Neural progenitor cell (in vitro differentiated cells): ENCODE data around the gene MORC2. TPM values are rescaled to one million over a fixed set of nuclear protein-coding genes. Genes with fewer than 3 reads are reported as not detected.

ENCODE experiments used
- DNase-seq: peaks from one replicate; pipeline ENCODE4 v3.0.0-alpha.2; 2016; ENCODE audit warnings: low spot score
- H2AFZ ChIP-seq: fragments of 200-600 bp; sonication (generic); replicated peaks from 2 replicates; pipeline ENCODE4 v1.6.1; 2016; ENCODE audit warnings: antibody characterized with exemption
- H3F3A ChIP-seq: fragments of 200-600 bp; sonication (generic); 2 replicates; pipeline ENCODE4 v1.6.1; 2016; ENCODE audit warnings: antibody characterized with exemption, low read depth
- H3K27ac ChIP-seq: fragments of 200-600 bp; sonication (generic); 2 replicates; pipeline ENCODE4 v1.5.1; 2016; ENCODE audit warnings: mild to moderate bottlenecking
- H3K27me3 ChIP-seq: fragments of 200-600 bp; sonication (generic); 2 replicates; pipeline ENCODE4 v1.6.1; 2016; ENCODE audit warnings: mild to moderate bottlenecking, moderate library complexity
- H3K36me3 ChIP-seq: fragments of 200-600 bp; sonication (generic); 2 replicates; pipeline ENCODE4 v1.5.1; 2016
- H3K4me1 ChIP-seq: fragments of 200-600 bp; sonication (generic); 2 replicates; pipeline ENCODE4 v1.6.1; 2016; ENCODE audit warnings: mixed run types
- H3K4me2 ChIP-seq: fragments of 200-600 bp; sonication (generic); 2 replicates; pipeline ENCODE4 v1.6.1; 2016
- H3K4me3 ChIP-seq: fragments of 200-600 bp; sonication (generic); 2 replicates; pipeline ENCODE4 v1.5.1; 2016
- H3K79me2 ChIP-seq: fragments of 200-600 bp; sonication (generic); 2 replicates; pipeline ENCODE4 v1.6.1; 2016; ENCODE audit warnings: low read depth
- H3K9ac ChIP-seq: fragments of 200-600 bp; sonication (generic); 2 replicates; pipeline ENCODE4 v1.6.1; 2016
- H3K9me3 ChIP-seq: fragments of 200-600 bp; sonication (generic); 2 replicates; pipeline ENCODE4 v1.5.1; 2016; ENCODE audit warnings: low read depth
- H4K20me1 ChIP-seq: fragments of 200-600 bp; sonication (generic); 2 replicates; pipeline ENCODE4 v1.6.1; 2016; ENCODE audit warnings: low read depth
- H3K27ac Mint-ChIP-seq: 3 replicates; pipeline ENCODE4 v1.8.0; 2021; ENCODE audit warnings: mixed read lengths
- H3K27me3 Mint-ChIP-seq: 2 replicates; pipeline ENCODE4 v1.8.0; 2022; ENCODE audit warnings: low read depth, mild to moderate bottlenecking, inconsistent platforms, moderate library complexity, mixed read lengths; ENCODE audit not compliant: insufficient read depth
- H3K36me3 Mint-ChIP-seq: 3 replicates; pipeline ENCODE4 v1.8.0; 2021; ENCODE audit warnings: mixed read lengths
- H3K4me1 Mint-ChIP-seq: 3 replicates; pipeline ENCODE4 v1.8.0; 2021; ENCODE audit warnings: mixed read lengths
- H3K4me3 Mint-ChIP-seq: 3 replicates; pipeline ENCODE4 v1.8.0; 2021; ENCODE audit warnings: mild to moderate bottlenecking, moderate library complexity, mixed read lengths
- H3K9me3 Mint-ChIP-seq: 3 replicates; pipeline ENCODE4 v1.8.0; 2020; ENCODE audit warnings: mixed read lengths
- EZH2 ChIP-seq: fragments of 200-600 bp; sonication (generic); IDR thresholded peaks from 2 replicates; pipeline ENCODE4 v1.6.1; 2017; ENCODE audit warnings: antibody characterized with exemption, mild to moderate bottlenecking, moderate library complexity
- EZH2phosphoT487 ChIP-seq: fragments of 200-600 bp; sonication (generic); IDR thresholded peaks from 2 replicates; pipeline ENCODE4 v1.6.1; 2017; ENCODE audit warnings: antibody characterized with exemption
- total RNA-seq: library from RNA; depleted of rRNA; stranded (reverse); fragments of >200 nt; gene quantifications from 2 replicates; pipeline ENCODE4 v1.2.3, GENCODE V29; 2015; ENCODE audit warnings: low replicate concordance
- TF ChIP-seq, protein P1 (sequence below): fragments of 200-600 bp; sonication (generic); IDR thresholded peaks from 2 replicates; pipeline ENCODE4 v1.5.1; 2017; ENCODE audit warnings: antibody characterized with exemption, mild to moderate bottlenecking

The MORC2 gene
- total RNA-seq, 1 donor from 2014 or later = 29.8 TPM

DNA sequence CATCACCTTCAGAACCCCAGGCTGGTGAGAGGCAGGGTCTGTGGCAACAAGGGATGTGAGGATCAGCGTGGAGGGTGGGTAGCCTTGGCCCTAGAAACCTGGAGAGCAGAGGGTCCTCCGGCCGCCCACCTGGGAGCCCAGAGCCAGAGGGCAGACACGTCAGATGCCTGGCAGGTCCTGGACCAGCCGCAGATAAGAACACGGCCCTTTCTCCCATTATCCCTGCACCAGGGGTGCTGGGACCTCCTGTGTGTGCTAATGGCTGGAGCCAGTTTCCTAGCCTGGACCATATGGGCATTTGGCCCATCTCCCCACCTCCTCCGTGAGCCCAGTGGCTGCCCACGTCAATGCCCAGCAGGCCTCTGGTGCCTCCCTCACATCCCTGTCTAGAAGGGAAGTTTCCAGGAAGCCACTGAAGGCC lies 88.4 kb downstream of the MORC2 start:
- Histone ChIP-seq H3K9ac (no peak overlapping the region), H3K27me3 (no peaks in the 10 kb centered on the region), H3K27ac (no peak overlapping the region), H3K4me2 (no peak overlapping the region), H2AFZ (no peak overlapping the region), H3K79me2 (no peaks in the 10 kb centered on the region), H4K20me1 (no peaks in the 10 kb centered on the region), H3F3A (no peaks in the 10 kb centered on the region), H3K36me3 (no peaks in the 10 kb centered on the region), H3K9me3 (no peaks in the 10 kb centered on the region), H3K4me1 (peaks cover 16% of the 10 kb centered on the region), H3K4me3 (no peak overlapping the region)
- Mint-ChIP-seq H3K4me3 (no peak overlapping the region), H3K9me3 (no peaks in the 10 kb centered on the region), H3K4me1 (peaks cover 22% of the 10 kb centered on the region), H3K36me3 (no peaks in the 10 kb centered on the region), H3K27ac (no peak overlapping the region), H3K27me3 (peaks cover 6% of the 10 kb centered on the region)
- TF ChIP-seq, protein P1, sequence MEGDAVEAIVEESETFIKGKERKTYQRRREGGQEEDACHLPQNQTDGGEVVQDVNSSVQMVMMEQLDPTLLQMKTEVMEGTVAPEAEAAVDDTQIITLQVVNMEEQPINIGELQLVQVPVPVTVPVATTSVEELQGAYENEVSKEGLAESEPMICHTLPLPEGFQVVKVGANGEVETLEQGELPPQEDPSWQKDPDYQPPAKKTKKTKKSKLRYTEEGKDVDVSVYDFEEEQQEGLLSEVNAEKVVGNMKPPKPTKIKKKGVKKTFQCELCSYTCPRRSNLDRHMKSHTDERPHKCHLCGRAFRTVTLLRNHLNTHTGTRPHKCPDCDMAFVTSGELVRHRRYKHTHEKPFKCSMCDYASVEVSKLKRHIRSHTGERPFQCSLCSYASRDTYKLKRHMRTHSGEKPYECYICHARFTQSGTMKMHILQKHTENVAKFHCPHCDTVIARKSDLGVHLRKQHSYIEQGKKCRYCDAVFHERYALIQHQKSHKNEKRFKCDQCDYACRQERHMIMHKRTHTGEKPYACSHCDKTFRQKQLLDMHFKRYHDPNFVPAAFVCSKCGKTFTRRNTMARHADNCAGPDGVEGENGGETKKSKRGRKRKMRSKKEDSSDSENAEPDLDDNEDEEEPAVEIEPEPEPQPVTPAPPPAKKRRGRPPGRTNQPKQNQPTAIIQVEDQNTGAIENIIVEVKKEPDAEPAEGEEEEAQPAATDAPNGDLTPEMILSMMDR = no peak
- TF ChIP-seq EZH2phosphoT487 (no peak), EZH2 (no peak)
- DNase-seq = no peak

DNA sequence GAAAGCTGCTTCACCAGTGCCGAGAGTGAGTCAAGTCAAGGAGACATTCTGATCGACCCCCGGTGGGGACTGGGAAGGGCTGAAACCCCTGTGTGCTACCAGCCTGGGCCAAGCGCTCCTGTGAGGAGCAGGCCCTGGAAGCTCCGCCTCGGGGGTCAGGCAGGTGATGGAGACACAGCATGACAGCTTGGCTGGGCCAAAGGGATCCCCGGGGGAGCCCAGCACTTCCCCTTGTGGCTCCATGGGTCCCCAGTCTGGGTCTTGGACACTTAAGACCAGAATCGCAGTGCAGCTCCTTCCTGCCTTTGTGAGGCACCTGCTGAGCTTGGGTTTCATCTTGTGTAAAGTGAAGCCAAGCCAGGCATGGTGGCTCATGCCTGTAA lies 89.2 kb downstream of the MORC2 start:
- no peak overlapping the region for H3K4me3 Mint-ChIP-seq
- H3K27me3 Mint-ChIP-seq = peaks cover 6% of the 10 kb centered on the region
- no peaks in the 10 kb centered on the region for H3K27me3 ChIP-seq
- no peak overlapping the region for H2AFZ ChIP-seq
- H3K36me3 Mint-ChIP-seq = no peaks in the 10 kb centered on the region
- DNase-seq = no peak
- H3F3A ChIP-seq = no peaks in the 10 kb centered on the region
- TF ChIP-seq EZH2 (no peak), EZH2phosphoT487 (no peak)
- TF ChIP-seq, protein P1 = no peak
- no peaks in the 10 kb centered on the region for H3K36me3 ChIP-seq
- no peak overlapping the region for H3K9ac ChIP-seq
- no peak overlapping the region for H3K4me3 ChIP-seq
- H3K4me2 ChIP-seq = no peak overlapping the region
- peak overlapping the region; percentile 39 for H3K27ac Mint-ChIP-seq
- H3K79me2 ChIP-seq = no peaks in the 10 kb centered on the region
- no peaks in the 10 kb centered on the region for H4K20me1 ChIP-seq
- H3K27ac ChIP-seq = no peak overlapping the region
- no peaks in the 10 kb centered on the region for H3K9me3 Mint-ChIP-seq
- peaks cover 16% of the 10 kb centered on the region for H3K4me1 ChIP-seq
- peaks cover 22% of the 10 kb centered on the region for H3K4me1 Mint-ChIP-seq
- no peaks in the 10 kb centered on the region for H3K9me3 ChIP-seq

DNA sequence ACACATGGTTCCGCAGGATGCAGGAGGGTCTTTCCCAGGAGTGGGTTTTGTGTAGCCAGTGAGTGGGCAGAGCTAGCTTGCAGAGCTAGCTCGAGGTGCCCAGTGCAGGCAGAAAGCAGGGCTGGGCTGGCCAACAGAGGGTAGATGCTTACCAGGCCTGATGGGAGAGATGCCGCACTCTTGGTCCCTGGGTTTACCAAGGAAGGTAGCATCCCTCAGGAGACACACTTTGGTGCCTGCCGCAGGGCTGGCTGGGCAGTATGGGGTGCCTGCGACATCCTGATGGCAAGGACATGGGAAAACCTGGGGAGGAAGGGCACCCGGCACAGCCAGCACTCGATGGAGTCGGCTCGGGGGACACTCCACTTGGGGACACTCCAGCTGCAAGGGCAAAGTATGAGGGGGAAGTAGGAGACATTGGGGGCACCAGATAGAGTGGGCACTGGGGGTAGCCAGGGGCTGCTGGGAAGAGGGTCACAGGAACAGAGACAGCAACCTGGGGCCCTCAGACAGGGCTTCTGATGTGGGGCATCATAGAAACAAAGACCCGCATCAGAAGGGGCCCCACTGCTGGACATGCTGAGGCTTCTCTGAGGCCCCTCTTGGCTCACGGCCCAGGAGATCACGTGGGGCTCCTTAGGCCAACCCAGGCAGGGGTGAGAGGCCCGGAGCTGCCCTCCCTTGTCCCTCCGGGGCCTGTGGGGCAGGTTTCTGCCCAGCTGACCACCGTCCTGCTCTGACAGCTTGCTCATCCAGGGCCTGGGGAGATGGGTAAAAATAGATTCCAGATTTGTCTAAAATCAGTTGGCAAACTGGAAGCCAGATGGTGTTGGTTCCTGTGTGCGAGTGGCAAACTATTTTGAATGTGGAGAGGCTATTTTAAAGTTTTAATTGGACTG lies 89.8 kb downstream of the MORC2 start:
- no peaks in the 10 kb centered on the region for H3K36me3 Mint-ChIP-seq
- no peak overlapping the region for H3K9ac ChIP-seq
- H4K20me1 ChIP-seq = no peaks in the 10 kb centered on the region
- H3K36me3 ChIP-seq = no peaks in the 10 kb centered on the region
- H3K9me3 Mint-ChIP-seq = no peaks in the 10 kb centered on the region
- H3K4me3 ChIP-seq = no peak overlapping the region
- H2AFZ ChIP-seq = no peak overlapping the region
- H3K4me1 Mint-ChIP-seq = peaks cover 22% of the 10 kb centered on the region
- TF ChIP-seq, protein P1 = no peak
- TF ChIP-seq EZH2 (no peak), EZH2phosphoT487 (no peak)
- H3F3A ChIP-seq = no peaks in the 10 kb centered on the region
- H3K27ac Mint-ChIP-seq = peak overlapping the region; percentile 39
- H3K4me1 ChIP-seq = peaks cover 16% of the 10 kb centered on the region
- no peaks in the 10 kb centered on the region for H3K9me3 ChIP-seq
- H3K79me2 ChIP-seq = no peaks in the 10 kb centered on the region
- H3K4me3 Mint-ChIP-seq = peak overlapping the region; percentile 36
- no peak overlapping the region for H3K4me2 ChIP-seq
- H3K27me3 Mint-ChIP-seq = peaks cover 6% of the 10 kb centered on the region
- DNase-seq = no peak
- no peaks in the 10 kb centered on the region for H3K27me3 ChIP-seq
- no peak overlapping the region for H3K27ac ChIP-seq
